Liver (tissue), 9 donors: ENCODE results near the gene VWF. TPM values are rescaled to one million over a fixed set of nuclear protein-coding genes. Genes with fewer than 3 reads are reported as not detected.

Experiments used
- DNase-seq: peaks from one replicate; pipeline ENCODE4 v3.0.0-alpha.2; 2017; ENCODE audit warnings: low spot score
- H3K27ac ChIP-seq, 2 donors: one replicate each; pipeline ENCODE4 v1.7.0; 2013; ENCODE audit warnings: inconsistent platforms in 2 of 2, low read length in 2 of 2, control low read depth in 1 of 2, low read depth in 1 of 2, mild to moderate bottlenecking in 1 of 2
- H3K27me3 ChIP-seq, 4 donors: one replicate each; pipeline versions ENCODE4 v1.6.1 to v1.7.0; 2013; ENCODE audit warnings: low read length in 3 of 4, inconsistent platforms in 1 of 4, mild to moderate bottlenecking in 1 of 4, moderate library complexity in 1 of 4; ENCODE audit not compliant: control insufficient read depth in 4 of 4, insufficient read depth in 4 of 4
- H3K36me3 ChIP-seq, 4 donors: one replicate each; pipeline versions ENCODE4 v1.6.1 to v1.7.0; 2013; ENCODE audit warnings: low read length in 3 of 4, mild to moderate bottlenecking in 3 of 4, low read depth in 1 of 4, moderate library complexity in 1 of 4; ENCODE audit not compliant: control insufficient read depth in 4 of 4, insufficient read depth in 3 of 4
- H3K4me1 ChIP-seq, 4 donors: one replicate each; pipeline versions ENCODE4 v1.6.1 to v1.7.0; 2013; ENCODE audit warnings: low read length in 3 of 4, mild to moderate bottlenecking in 3 of 4, moderate library complexity in 1 of 4; ENCODE audit not compliant: control insufficient read depth in 4 of 4, insufficient read depth in 4 of 4
- H3K4me3 ChIP-seq, 3 donors: one replicate each; pipeline versions ENCODE4 v1.6.1 to v1.7.0; 2013; ENCODE audit warnings: low read length in 3 of 3, control low read depth in 1 of 3, low read depth in 1 of 3, mild to moderate bottlenecking in 1 of 3
- H3K9ac ChIP-seq, 2 donors: one replicate each; pipeline ENCODE4 v1.7.0; 2013; ENCODE audit warnings: low read length in 2 of 2, mild to moderate bottlenecking in 2 of 2, moderate library complexity in 2 of 2, control low read depth in 1 of 2, low read depth in 1 of 2
- H3K9me3 ChIP-seq, 4 donors: one replicate each; pipeline versions ENCODE4 v1.6.1 to v1.7.0; 2013; ENCODE audit warnings: low read length in 3 of 4; ENCODE audit not compliant: control insufficient read depth in 4 of 4
- ATF3 ChIP-seq: IDR thresholded peaks from 2 replicates; pipeline ENCODE4 v1.6.1; 2016; ENCODE audit warnings: antibody characterized with exemption
- CTCF ChIP-seq: fragments of 150-350 bp; IDR thresholded peaks from 2 replicates; pipeline ENCODE4 v1.5.1; 2017; ENCODE audit warnings: improper control_type of control experiment, low read depth, low read length; ENCODE audit not compliant: missing input control
- EGR1 ChIP-seq, 2 donors: IDR thresholded peaks; 2 replicates each; pipeline ENCODE4 v1.6.1; 2016 to 2018; ENCODE audit warnings: antibody characterized with exemption in 2 of 2, low read depth in 2 of 2
- FOXA1 ChIP-seq: IDR thresholded peaks from 2 replicates; pipeline ENCODE4 v1.6.1; 2016; ENCODE audit warnings: antibody characterized with exemption
- FOXA2 ChIP-seq: IDR thresholded peaks from 2 replicates; pipeline ENCODE4 v1.6.1; 2016; ENCODE audit warnings: antibody characterized with exemption
- HNF4A ChIP-seq, 2 donors: conservative IDR thresholded peaks; 2 replicates each; pipeline ENCODE4 v1.6.1; 2016; ENCODE audit warnings: antibody characterized with exemption in 2 of 2, mild to moderate bottlenecking in 2 of 2
- HNF4G ChIP-seq: IDR thresholded peaks from 2 replicates; pipeline ENCODE4 v1.6.1; 2016; ENCODE audit warnings: antibody characterized with exemption
- MAX ChIP-seq: IDR thresholded peaks from 2 replicates; pipeline ENCODE4 v1.6.1; 2016; ENCODE audit warnings: antibody characterized with exemption
- NR2F2 ChIP-seq: IDR thresholded peaks from 2 replicates; pipeline ENCODE4 v1.6.1; 2016; ENCODE audit warnings: antibody characterized with exemption
- RAD21 ChIP-seq, 2 donors: IDR thresholded peaks; 2 replicates each; pipeline ENCODE4 v1.6.1; 2016; ENCODE audit warnings: antibody characterized with exemption in 2 of 2, mild to moderate bottlenecking in 2 of 2
- RXRA ChIP-seq, 2 donors: IDR thresholded peaks; 2 replicates each; pipeline ENCODE4 v1.6.1; 2017 to 2018; ENCODE audit warnings: antibody characterized with exemption in 2 of 2, mild to moderate bottlenecking in 1 of 2
- SP1 ChIP-seq: IDR thresholded peaks from 2 replicates; pipeline ENCODE4 v1.6.1; 2018; ENCODE audit warnings: antibody characterized with exemption, mild to moderate bottlenecking
- TAF1 ChIP-seq: conservative IDR thresholded peaks from 2 replicates; pipeline ENCODE4 v1.6.1; 2016; ENCODE audit warnings: antibody characterized with exemption, mild to moderate bottlenecking
- YY1 ChIP-seq: IDR thresholded peaks from 2 replicates; pipeline ENCODE4 v1.6.1; 2016; ENCODE audit warnings: antibody characterized with exemption, mild to moderate bottlenecking
- WGBS: extraction: QIAGEN DNeasy Blood & Tissue Kit; methylation state at CpG from one replicate; pipeline ENCODE4 v1.1.7; 2013; 5-methylcytosine and 5-hydroxymethylcytosine counted together
- polyA plus RNA-seq, 2 donors: library from polyadenylated mRNA; stranded (reverse) in 1 of 2; unstranded in 1 of 2; fragments of 200-250 nt in 1 of 2; fragments of >200 nt in 1 of 2; fragmentation: Nextera tagmentation in 1 of 2; extraction: Ambion mirVana in 1 of 2; gene quantifications; one replicate each; pipeline versions ENCODE4 v1.2.1 to v1.2.3, GENCODE V29; 2013 to 2015
- total RNA-seq, 2 donors: library from RNA; depleted of rRNA; stranded (reverse); fragments of >200 nt; gene quantifications; one replicate each; pipeline ENCODE4 v1.2.3, GENCODE V29; 2014
- TF ChIP-seq, protein P1 (sequence below): IDR thresholded peaks from 2 replicates; pipeline ENCODE4 v1.6.1; 2016; ENCODE audit warnings: antibody characterized with exemption
- donor health status: healthy.
- donor health status: healthy.
- donor health status: healthy.
- donor health status: healthy.
- donor health status: healthy.

VWF gene
- total and polyA plus RNA-seq, 4 donors = 2.1 to 10.8 (median 4.0) TPM

DNA sequence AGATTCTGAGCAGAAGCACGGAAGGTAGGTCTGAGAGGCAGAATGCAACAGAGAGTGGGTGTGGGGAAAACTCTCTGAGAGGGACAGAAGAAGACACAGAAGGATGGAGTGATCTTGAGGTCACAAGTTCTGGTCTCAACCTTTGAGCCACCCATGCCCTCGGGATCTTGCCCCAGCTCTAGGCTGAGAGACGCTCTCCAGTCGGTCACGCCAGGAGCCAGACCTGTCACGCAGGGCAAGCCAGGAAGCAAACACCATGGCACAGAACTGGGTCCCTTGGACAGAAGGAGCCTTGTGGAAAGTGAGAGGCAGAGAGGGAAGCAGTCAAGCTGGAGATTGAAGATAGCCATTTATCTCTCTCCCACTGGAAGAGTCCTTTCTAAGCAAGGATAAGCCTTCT, 79.0 kb downstream of the VWF start:
- H3K9ac ChIP-seq = no peak overlapping the region
- no peaks in the 10 kb centered on the region for H3K36me3 ChIP-seq
- H3K4me3 ChIP-seq = no peak overlapping the region
- WGBS = 91% methylated on average over 6 of the region's 6 CpGs
- H3K27ac ChIP-seq = no peak overlapping the region
- no peak for DNase-seq
- TF ChIP-seq EGR1 (IDR thresholded peaks at IDR 0.05; ENCODE audit: low read depth in 2 of 2) (no peak), NR2F2 (no peak), FOXA2 (no peak), YY1 (no peak), ATF3 (no peak)
- H3K9me3 ChIP-seq = no peaks in the 10 kb centered on the region
- H3K4me1 ChIP-seq = peaks cover 0 to 13% (median 5%) of the 10 kb centered on the region in 4 donors
- no peaks in the 10 kb centered on the region for H3K27me3 ChIP-seq

- 88% methylated on average over 8 of the region's 8 CpGs for WGBS
- no peak overlapping the region for H3K9ac ChIP-seq
- H3K27ac ChIP-seq = no peak overlapping the region
- peaks cover 0 to 2% (median 0%) of the 10 kb centered on the region in 4 donors for H3K4me1 ChIP-seq
- H3K36me3 ChIP-seq = no peaks in the 10 kb centered on the region
- DNase-seq = no peak
- H3K27me3 ChIP-seq = no peaks in the 10 kb centered on the region
- no peak for TF ChIP-seq RAD21 (IDR thresholded peaks at IDR 0.05)
- TF ChIP-seq, protein P1, sequence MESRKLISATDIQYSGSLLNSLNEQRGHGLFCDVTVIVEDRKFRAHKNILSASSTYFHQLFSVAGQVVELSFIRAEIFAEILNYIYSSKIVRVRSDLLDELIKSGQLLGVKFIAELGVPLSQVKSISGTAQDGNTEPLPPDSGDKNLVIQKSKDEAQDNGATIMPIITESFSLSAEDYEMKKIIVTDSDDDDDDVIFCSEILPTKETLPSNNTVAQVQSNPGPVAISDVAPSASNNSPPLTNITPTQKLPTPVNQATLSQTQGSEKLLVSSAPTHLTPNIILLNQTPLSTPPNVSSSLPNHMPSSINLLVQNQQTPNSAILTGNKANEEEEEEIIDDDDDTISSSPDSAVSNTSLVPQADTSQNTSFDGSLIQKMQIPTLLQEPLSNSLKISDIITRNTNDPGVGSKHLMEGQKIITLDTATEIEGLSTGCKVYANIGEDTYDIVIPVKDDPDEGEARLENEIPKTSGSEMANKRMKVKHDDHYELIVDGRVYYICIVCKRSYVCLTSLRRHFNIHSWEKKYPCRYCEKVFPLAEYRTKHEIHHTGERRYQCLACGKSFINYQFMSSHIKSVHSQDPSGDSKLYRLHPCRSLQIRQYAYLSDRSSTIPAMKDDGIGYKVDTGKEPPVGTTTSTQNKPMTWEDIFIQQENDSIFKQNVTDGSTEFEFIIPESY = no peak
- no peak for TF ChIP-seq TAF1
- no peak for TF ChIP-seq RXRA (IDR thresholded peaks at IDR 0.05)
- TF ChIP-seq HNF4G = no peak
- TF ChIP-seq HNF4A (conservative IDR thresholded peaks at IDR 0.05) = no peak
- TF ChIP-seq SP1 = no peak
- no peak for TF ChIP-seq NR2F2
- no peak for TF ChIP-seq CTCF
- TF ChIP-seq FOXA1 = no peak
- TF ChIP-seq FOXA2 = no peak
- no peak for TF ChIP-seq MAX
- no peak for TF ChIP-seq EGR1 (IDR thresholded peaks at IDR 0.05; ENCODE audit: low read depth in 2 of 2)
- no peaks in the 10 kb centered on the region for H3K9me3 ChIP-seq
- H3K4me3 ChIP-seq = no peak overlapping the region
These were observed 80.4 kb downstream of the VWF start for GRCh38 chr12:6044082-6044481.

DNA sequence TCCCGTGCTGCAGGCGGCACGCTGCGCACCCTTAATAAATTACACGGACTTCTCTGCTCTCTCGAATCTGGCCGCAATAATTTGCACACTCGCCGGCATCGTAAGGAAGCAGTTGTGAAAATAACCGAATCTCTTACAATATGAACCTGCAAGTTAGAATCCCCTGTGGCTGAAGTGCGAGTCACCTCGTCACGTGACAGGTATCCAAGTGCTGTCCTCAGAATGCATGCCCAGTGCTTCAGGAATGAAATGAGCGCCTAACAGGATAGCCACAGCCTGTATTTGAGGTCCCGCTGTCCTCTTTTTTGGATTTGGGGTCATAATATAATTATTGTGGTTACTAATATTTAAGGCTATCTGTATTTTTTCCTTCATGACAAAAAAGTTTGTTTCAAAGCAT, 82.0 kb downstream of the VWF start:
- H3K36me3 ChIP-seq = no peaks in the 10 kb centered on the region

More for the DNA sequence above, 82.0 kb downstream of the VWF start:
- Histone ChIP-seq H3K27ac (no peak overlapping the region), H3K4me1 (no peaks in the 10 kb centered on the region), H3K27me3 (no peaks in the 10 kb centered on the region), H3K9ac (no peak overlapping the region), H3K4me3 (no peak overlapping the region), H3K9me3 (no peaks in the 10 kb centered on the region)
- no peak for TF ChIP-seq MAX
- no peak for TF ChIP-seq YY1
- TF ChIP-seq, protein P1 = no peak
- no peak for TF ChIP-seq FOXA1
- no peak for TF ChIP-seq FOXA2
- no peak for TF ChIP-seq HNF4G
- 94% methylated on average over 16 of the region's 16 CpGs for WGBS
- DNase-seq = no peak
